ENCODE data around the gene RNF217.

DNA sequence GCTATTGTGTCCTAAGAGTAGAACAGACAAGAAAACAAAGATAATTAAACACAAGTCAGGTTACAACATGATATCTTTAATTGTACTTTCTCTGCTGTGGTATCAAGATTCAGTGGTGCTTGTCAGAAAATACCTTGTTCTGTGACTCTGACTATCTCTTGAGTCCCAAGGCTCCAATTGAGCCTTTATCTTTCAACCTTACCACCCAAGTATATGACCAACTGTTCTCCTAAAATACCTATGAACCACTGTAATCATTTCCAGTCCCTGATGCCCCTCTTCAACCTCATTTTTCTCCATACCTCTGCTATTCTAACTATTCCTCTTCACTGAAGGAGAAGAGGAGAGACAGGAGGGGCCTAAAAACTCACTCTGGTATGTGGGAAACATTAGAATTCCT lies 124.5 kb downstream of the RNF217 start:
- TF ChIP-seq, protein P1, sequence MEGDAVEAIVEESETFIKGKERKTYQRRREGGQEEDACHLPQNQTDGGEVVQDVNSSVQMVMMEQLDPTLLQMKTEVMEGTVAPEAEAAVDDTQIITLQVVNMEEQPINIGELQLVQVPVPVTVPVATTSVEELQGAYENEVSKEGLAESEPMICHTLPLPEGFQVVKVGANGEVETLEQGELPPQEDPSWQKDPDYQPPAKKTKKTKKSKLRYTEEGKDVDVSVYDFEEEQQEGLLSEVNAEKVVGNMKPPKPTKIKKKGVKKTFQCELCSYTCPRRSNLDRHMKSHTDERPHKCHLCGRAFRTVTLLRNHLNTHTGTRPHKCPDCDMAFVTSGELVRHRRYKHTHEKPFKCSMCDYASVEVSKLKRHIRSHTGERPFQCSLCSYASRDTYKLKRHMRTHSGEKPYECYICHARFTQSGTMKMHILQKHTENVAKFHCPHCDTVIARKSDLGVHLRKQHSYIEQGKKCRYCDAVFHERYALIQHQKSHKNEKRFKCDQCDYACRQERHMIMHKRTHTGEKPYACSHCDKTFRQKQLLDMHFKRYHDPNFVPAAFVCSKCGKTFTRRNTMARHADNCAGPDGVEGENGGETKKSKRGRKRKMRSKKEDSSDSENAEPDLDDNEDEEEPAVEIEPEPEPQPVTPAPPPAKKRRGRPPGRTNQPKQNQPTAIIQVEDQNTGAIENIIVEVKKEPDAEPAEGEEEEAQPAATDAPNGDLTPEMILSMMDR (IDR thresholded peaks at IDR 0.05), result no peak
- TF ChIP-seq EP300 (IDR thresholded peaks at IDR 0.05; ENCODE audit: low read depth) (no peak), POLR2A (IDR thresholded peaks at IDR 0.05) (no peak)

All from transverse colon (tissue), 3 donors.